Stimulated activated naive B cell treated with anti-CD40 and anti-IgM and Interleukin-4, amounts not matched to agents 10 μg/mL and 1 μg/mL and 100 μg/mL, for 72 hours (primary cell): ENCODE results near the gene C12orf56.
"Not testable (repeated sequence)": the region's sequence is repeated elsewhere in the genome, so short reads cannot be mapped to it uniquely, and the experiment has no call there.

ENCODE experiments used
- ATAC-seq, 2 donors: fragments of 150-1000 bp; cut with Tn5 transposase; replicated peaks; 2 replicates each; pipeline ENCODE4 v1.10.0; 2021; ENCODE audit warnings: moderate library complexity in 1 of 2
- DNase-seq: peaks from one replicate; pipeline ENCODE4 v3.0.0; 2021
- H3K27ac Mint-ChIP-seq: one replicate; pipeline ENCODE4 v1.8.0; 2022; ENCODE audit warnings: mild to moderate bottlenecking, mixed read lengths
- H3K27me3 Mint-ChIP-seq, 2 donors: one replicate each; pipeline ENCODE4 v1.8.0; 2022; ENCODE audit warnings: mixed read lengths in 2 of 2
- H3K36me3 Mint-ChIP-seq, 2 donors: one replicate each; pipeline ENCODE4 v1.8.0; 2022; ENCODE audit warnings: mixed read lengths in 2 of 2, mild to moderate bottlenecking in 1 of 2
- H3K4me1 Mint-ChIP-seq, 2 donors: one replicate each; pipeline ENCODE4 v1.8.0; 2022; ENCODE audit warnings: mixed read lengths in 2 of 2, mild to moderate bottlenecking in 1 of 2
- H3K4me3 Mint-ChIP-seq, 2 donors: one replicate each; pipeline ENCODE4 v1.8.0; 2022; ENCODE audit warnings: mild to moderate bottlenecking in 2 of 2, mixed read lengths in 2 of 2, moderate library complexity in 1 of 2
- H3K9me3 Mint-ChIP-seq, 2 donors: one replicate each; pipeline ENCODE4 v1.8.0; 2022; ENCODE audit warnings: mixed read lengths in 2 of 2, mild to moderate bottlenecking in 1 of 2

C12orf56 gene

GRCh38 chr12:64311877-64312276 is 78.7 kb downstream of the C12orf56 start:
- Mint-ChIP-seq H3K27me3 (no peaks in the 10 kb centered on the region), H3K9me3 (no peaks in the 10 kb centered on the region), H3K36me3 (no peaks in the 10 kb centered on the region), H3K4me1 (no peaks in the 10 kb centered on the region), H3K27ac (no peak overlapping the region), H3K4me3 (no peak overlapping the region)
- ATAC-seq = no peak
- no peak for DNase-seq

GRCh38 chr12:64304571-64304970 is 86.0 kb downstream of the C12orf56 start:
- Mint-ChIP-seq H3K4me1 (no peaks in the 10 kb centered on the region), H3K27me3 (peaks cover 5 to 12% of the 10 kb centered on the region in 2 donors), H3K36me3 (no peaks in the 10 kb centered on the region), H3K9me3 (peaks cover 0 to 1% of the 10 kb centered on the region in 2 donors), H3K27ac (no peak overlapping the region), H3K4me3 (no peak overlapping the region)
- DNase-seq (no peak), ATAC-seq (no peak)

- H3K4me1 Mint-ChIP-seq = no peaks in the 10 kb centered on the region
- H3K36me3 Mint-ChIP-seq = no peaks in the 10 kb centered on the region
- no peak overlapping the region for H3K27ac Mint-ChIP-seq
- peaks cover 19 to 34% of the 10 kb centered on the region in 2 donors for H3K27me3 Mint-ChIP-seq
- DNase-seq (no peak), ATAC-seq (no peak)
- H3K4me3 Mint-ChIP-seq = no peak overlapping the region
- peaks cover 0 to 3% of the 10 kb centered on the region in 2 donors for H3K9me3 Mint-ChIP-seq
Observed at GRCh38 chr12:64299628-64300027, 90.9 kb downstream of the C12orf56 start.

- H3K27ac Mint-ChIP-seq = no peak overlapping the region
- peaks cover 0 to 3% of the 10 kb centered on the region in 2 donors for H3K9me3 Mint-ChIP-seq
- no peak for ATAC-seq
Observed at GRCh38 chr12:64296301-64296700, 94.3 kb downstream of the C12orf56 start.

GRCh38 chr12:64293654-64294364 is 96.7 kb downstream of the C12orf56 start:
- H3K9me3 Mint-ChIP-seq = peaks cover 0 to 1% of the 10 kb centered on the region in 2 donors
- peaks cover 0 to 3% of the 10 kb centered on the region in 2 donors for H3K4me1 Mint-ChIP-seq
- DNase-seq (no peak), ATAC-seq (peak in 1 of 2 donors; percentile 31)
- H3K27me3 Mint-ChIP-seq = peaks cover 3 to 25% of the 10 kb centered on the region in 2 donors
- H3K36me3 Mint-ChIP-seq = no peaks in the 10 kb centered on the region
- H3K4me3 Mint-ChIP-seq = no peak overlapping the region
- no peak overlapping the region for H3K27ac Mint-ChIP-seq

More at GRCh38 chr12:64296301-64296700, 94.3 kb downstream of the C12orf56 start:
- Mint-ChIP-seq H3K4me1 (peaks cover 0 to 3% of the 10 kb centered on the region in 2 donors), H3K27me3 (peaks cover 14 to 30% of the 10 kb centered on the region in 2 donors), H3K36me3 (no peaks in the 10 kb centered on the region), H3K4me3 (no peak overlapping the region)
- no peak for DNase-seq

GRCh38 chr12:64293174-64293573 is 97.4 kb downstream of the C12orf56 start:
- not testable (repeated sequence) for ATAC-seq, H3K36me3 Mint-ChIP-seq, H3K4me1 Mint-ChIP-seq, H3K4me3 Mint-ChIP-seq, DNase-seq, H3K27ac Mint-ChIP-seq, H3K9me3 Mint-ChIP-seq
- peaks cover 3 to 19% of the 10 kb centered on the region in 2 donors for H3K27me3 Mint-ChIP-seq

- H3K36me3 Mint-ChIP-seq = no peaks in the 10 kb centered on the region
- no peaks in the 10 kb centered on the region for H3K4me1 Mint-ChIP-seq
- no peak for DNase-seq
- H3K27me3 Mint-ChIP-seq = no peaks in the 10 kb centered on the region
- ATAC-seq = no peak
- no peaks in the 10 kb centered on the region for H3K9me3 Mint-ChIP-seq
- no peak overlapping the region for H3K27ac Mint-ChIP-seq
- no peak overlapping the region for H3K4me3 Mint-ChIP-seq
Observed at GRCh38 chr12:64286521-64286920, 104.0 kb downstream of the C12orf56 start.

- Mint-ChIP-seq H3K27me3 (no peaks in the 10 kb centered on the region), H3K27ac (no peak overlapping the region), H3K9me3 (no peaks in the 10 kb centered on the region), H3K4me1 (no peaks in the 10 kb centered on the region), H3K36me3 (no peaks in the 10 kb centered on the region), H3K4me3 (no peak overlapping the region)
- ATAC-seq (no peak), DNase-seq (no peak)
Observed at GRCh38 chr12:64284256-64284655, 106.3 kb downstream of the C12orf56 start.

GRCh38 chr12:64278421-64278820 is 112.1 kb downstream of the C12orf56 start:
- H3K4me1 Mint-ChIP-seq = no peaks in the 10 kb centered on the region
- H3K27me3 Mint-ChIP-seq = peaks cover 5 to 8% of the 10 kb centered on the region in 2 donors
- peaks cover 4 to 6% of the 10 kb centered on the region in 2 donors for H3K9me3 Mint-ChIP-seq
- H3K4me3 Mint-ChIP-seq = no peak overlapping the region
- no peak overlapping the region for H3K27ac Mint-ChIP-seq
- DNase-seq (no peak), ATAC-seq (no peak)
- H3K36me3 Mint-ChIP-seq = no peaks in the 10 kb centered on the region

- peaks cover 4 to 7% of the 10 kb centered on the region in 2 donors for H3K27me3 Mint-ChIP-seq
- H3K36me3 Mint-ChIP-seq = no peaks in the 10 kb centered on the region
- no peaks in the 10 kb centered on the region for H3K4me1 Mint-ChIP-seq
- no peak overlapping the region for H3K4me3 Mint-ChIP-seq
- H3K27ac Mint-ChIP-seq = no peak overlapping the region
- H3K9me3 Mint-ChIP-seq = peaks cover 4 to 5% of the 10 kb centered on the region in 2 donors
- ATAC-seq = peak in 1 of 2 donors; percentile 21
- no peak for DNase-seq
Observed at GRCh38 chr12:64273527-64274403, 116.8 kb downstream of the C12orf56 start.

GRCh38 chr12:64270411-64270810 is 120.1 kb downstream of the C12orf56 start:
- H3K36me3 Mint-ChIP-seq = no peaks in the 10 kb centered on the region

GRCh38 chr12:64269161-64269560 is 121.4 kb downstream of the C12orf56 start:
- no peak for DNase-seq
- Mint-ChIP-seq H3K4me1 (no peaks in the 10 kb centered on the region), H3K4me3 (no peak overlapping the region), H3K27me3 (peaks cover 0 to 3% of the 10 kb centered on the region in 2 donors), H3K36me3 (no peaks in the 10 kb centered on the region), H3K9me3 (no peaks in the 10 kb centered on the region), H3K27ac (no peak overlapping the region)
- ATAC-seq = no peak

More at GRCh38 chr12:64270411-64270810, 120.1 kb downstream of the C12orf56 start:
- Mint-ChIP-seq H3K4me3 (no peak overlapping the region), H3K4me1 (no peaks in the 10 kb centered on the region), H3K9me3 (no peaks in the 10 kb centered on the region), H3K27me3 (peaks cover 0 to 3% of the 10 kb centered on the region in 2 donors), H3K27ac (no peak overlapping the region)
- DNase-seq = no peak
- no peak for ATAC-seq

- H3K9me3 Mint-ChIP-seq = no peaks in the 10 kb centered on the region
- H3K4me1 Mint-ChIP-seq = no peaks in the 10 kb centered on the region
- ATAC-seq (no peak), DNase-seq (no peak)
- H3K27me3 Mint-ChIP-seq = no peaks in the 10 kb centered on the region
- H3K27ac Mint-ChIP-seq = no peak overlapping the region
- H3K36me3 Mint-ChIP-seq = no peaks in the 10 kb centered on the region
- H3K4me3 Mint-ChIP-seq = no peak overlapping the region
Observed at GRCh38 chr12:64268409-64268808, 122.1 kb downstream of the C12orf56 start.

GRCh38 chr12:64265839-64266238 is 124.7 kb downstream of the C12orf56 start:
- no peaks in the 10 kb centered on the region for H3K4me1 Mint-ChIP-seq
- H3K36me3 Mint-ChIP-seq = no peaks in the 10 kb centered on the region
- DNase-seq = no peak
- H3K27ac Mint-ChIP-seq = no peak overlapping the region
- ATAC-seq = no peak
- H3K4me3 Mint-ChIP-seq = no peak overlapping the region
- no peaks in the 10 kb centered on the region for H3K27me3 Mint-ChIP-seq
- H3K9me3 Mint-ChIP-seq = no peaks in the 10 kb centered on the region

GRCh38 chr12:64261813-64262212 is 128.7 kb downstream of the C12orf56 start:
- no peak overlapping the region for H3K4me3 Mint-ChIP-seq

More at GRCh38 chr12:64261813-64262212, 128.7 kb downstream of the C12orf56 start:
- Mint-ChIP-seq H3K4me1 (no peaks in the 10 kb centered on the region), H3K27ac (no peak overlapping the region), H3K36me3 (no peaks in the 10 kb centered on the region), H3K27me3 (no peaks in the 10 kb centered on the region), H3K9me3 (no peaks in the 10 kb centered on the region)
- no peak for ATAC-seq
- DNase-seq = no peak
